Stimulated activated CD8-positive, alpha-beta memory T cell treated with anti-CD3 and anti-CD28 coated beads, Interleukin-15, amount 100 ng/mL, for 48 hours (primary cell): Measurements from ENCODE around the gene EGR1.
"Not testable (repeated sequence)": the region's sequence is repeated elsewhere in the genome, so short reads cannot be mapped to it uniquely, and the experiment has no call there.

Experiments
- DNase-seq, 2 donors: peaks; one replicate each; pipeline ENCODE4 v3.0.0-alpha.2; 2020; ENCODE audit warnings: low read depth in 2 of 2

The EGR1 gene

GRCh38 chr5:138507485-138507884, 42.2 kb downstream of the EGR1 start:
- not testable (repeated sequence) for DNase-seq

GRCh38 chr5:138508958-138509357, 43.7 kb downstream of the EGR1 start:
- no peak for DNase-seq

GRCh38 chr5:138514021-138514420, 48.7 kb downstream of the EGR1 start:
- DNase-seq: no peak

GRCh38 chr5:138515556-138516245, 50.4 kb downstream of the EGR1 start:
- DNase-seq: no peak

GRCh38 chr5:138517437-138517836, 52.2 kb downstream of the EGR1 start:
- no peak for DNase-seq
